ENCODE data around the gene OSBPL6.
"Not testable (repeated sequence)": the region's sequence is repeated elsewhere in the genome, so short reads cannot be mapped to it uniquely, and the experiment has no call there.

The OSBPL6 gene

DNA sequence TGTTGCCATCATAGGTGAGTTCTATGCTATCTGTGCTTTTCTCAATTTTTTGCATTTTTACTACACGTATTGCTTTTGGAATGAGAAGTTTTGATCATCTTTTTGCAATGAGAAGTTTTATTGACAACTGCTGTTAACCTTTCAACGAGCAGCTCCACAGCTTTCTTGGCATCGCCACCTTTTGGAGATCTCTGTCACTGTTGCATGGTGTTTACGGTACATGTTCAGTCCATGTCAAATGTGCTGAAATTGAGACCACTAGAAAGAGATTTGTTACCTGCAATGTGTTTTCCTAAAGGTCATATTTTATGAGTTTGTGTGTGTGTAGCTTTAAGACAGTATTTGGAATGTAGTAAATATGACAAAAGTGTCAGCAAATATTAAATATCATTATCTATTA is 120.8 kb downstream of the OSBPL6 start:
- no peak for DNase-seq

DNA sequence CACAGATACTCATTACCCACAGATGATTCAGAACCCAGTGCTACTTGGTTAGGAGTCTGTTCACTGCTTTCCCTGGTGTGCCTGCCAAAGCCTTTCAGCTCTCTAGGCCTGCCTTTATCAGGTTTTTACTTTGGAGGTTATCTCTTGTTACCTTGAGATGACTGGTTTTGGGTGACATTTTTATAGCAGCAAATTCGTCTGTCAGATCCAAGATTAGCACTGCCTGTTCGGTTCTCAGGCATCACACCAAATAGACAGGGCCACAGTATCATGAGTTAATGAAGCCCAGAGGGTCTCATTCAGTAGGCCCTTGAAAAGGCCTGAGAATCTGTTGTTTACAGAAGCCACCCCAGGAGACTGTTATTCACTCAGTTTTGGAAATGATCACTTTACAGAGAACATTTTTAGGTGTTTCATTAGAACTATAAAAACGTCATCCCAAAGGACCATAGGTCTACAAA is 121.2 kb downstream of the OSBPL6 start:
- DNase-seq, result no peak

DNA sequence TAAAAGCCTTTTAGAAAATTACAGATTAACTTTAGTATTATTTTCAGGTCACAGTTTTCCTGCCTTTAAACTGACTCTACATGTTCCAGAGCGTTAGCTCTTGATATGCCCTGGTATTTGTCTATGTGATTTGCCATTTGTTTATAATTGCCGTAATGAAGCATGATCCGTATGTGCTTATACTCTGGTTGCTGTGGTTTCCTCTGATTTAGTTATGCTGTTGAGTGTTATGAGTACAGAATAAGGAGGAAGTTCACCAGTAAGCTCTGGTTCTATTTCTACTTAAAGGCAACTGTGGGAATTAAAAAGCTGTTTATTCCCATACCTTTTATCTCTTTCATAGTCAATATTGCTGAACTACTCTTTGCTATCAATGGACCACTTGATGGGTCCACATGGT is 123.5 kb downstream of the OSBPL6 start:
- DNase-seq, result no peak

DNA sequence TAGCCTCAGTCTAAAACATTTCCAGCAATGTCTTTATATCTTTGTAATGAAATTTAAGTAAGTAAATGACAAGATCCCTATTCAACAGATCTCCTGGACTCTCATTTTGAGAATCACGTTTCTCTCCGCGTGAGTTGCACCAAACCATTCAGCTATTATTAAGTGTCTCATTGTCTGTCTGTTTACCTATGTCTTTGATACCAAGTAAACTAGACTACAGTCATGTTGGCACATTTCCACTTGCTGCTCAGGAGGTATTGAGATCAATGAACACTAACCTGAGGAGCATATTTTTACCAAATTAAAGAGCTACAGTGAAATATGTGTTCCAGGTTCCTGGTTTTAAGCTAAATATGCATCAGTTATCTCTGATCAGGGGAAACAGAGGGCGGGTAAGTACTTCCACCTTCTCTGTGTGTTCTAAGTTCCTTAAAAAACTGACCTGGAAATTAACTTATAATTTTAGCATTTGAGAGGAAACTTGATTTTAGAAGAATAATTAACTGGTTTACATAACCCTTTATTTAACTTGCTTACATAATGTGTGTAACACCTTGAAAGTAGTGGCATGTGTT is 125.8 kb downstream of the OSBPL6 start:
- no peak for DNase-seq

DNA sequence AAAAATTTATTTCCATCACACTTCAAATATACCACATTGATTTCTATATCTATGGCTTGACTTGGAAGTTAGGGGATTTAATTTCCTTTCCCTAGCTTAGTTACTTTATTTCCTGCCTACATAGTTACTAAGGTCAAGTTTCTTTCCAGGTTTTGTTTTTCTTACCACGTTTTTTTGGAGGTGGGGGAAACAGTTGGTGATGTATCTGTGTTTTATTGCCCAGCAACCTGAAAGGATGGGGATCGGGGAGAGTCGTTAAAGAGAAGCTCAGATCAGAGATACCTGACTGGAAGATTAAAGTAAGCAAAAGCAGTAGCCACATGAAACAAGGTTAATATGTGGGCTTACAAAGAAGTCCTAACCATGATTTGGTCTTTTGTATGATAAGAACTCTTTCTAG is 127.8 kb downstream of the OSBPL6 start:
- no peak for DNase-seq

DNA sequence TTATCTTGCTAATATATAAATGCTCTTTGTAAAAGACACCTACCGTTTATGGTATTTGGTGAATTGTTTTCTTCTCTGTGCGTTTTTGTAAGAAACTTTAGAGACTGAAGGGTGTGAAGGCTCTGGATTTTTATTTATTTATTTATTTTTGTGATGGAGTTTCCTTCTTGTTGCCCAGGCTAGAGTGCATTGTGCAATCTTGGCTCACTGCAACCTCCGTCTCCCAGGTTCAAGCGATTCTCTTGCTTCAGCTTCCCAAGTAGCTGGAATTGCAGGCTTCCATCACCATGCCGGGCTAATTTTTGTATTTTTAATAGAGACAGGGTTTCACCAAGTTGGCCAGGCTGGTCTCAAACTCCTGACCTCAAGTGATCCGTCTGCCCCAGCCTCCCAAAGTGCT is 129.0 kb downstream of the OSBPL6 start:
- DNase-seq, result not testable (repeated sequence)

DNA sequence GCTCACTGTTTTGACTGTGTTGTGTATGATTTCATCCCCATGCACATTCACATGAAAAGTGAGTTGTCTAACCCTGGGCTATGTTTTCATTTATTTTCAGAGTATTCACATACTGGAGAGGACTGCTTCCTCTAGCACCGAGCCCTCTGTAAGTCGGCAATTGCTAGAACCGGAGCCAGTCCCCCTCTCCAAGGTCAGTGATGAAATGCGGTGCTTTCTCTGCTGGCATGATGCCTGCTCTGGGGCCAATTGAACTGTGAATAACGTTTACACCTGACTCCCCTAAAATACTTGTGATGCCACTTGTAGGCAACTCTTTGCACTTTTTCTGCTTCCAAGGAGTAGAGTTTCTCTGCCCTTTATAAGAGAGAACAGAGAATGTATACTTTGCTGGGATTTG is 129.8 kb downstream of the OSBPL6 start:
- no peak for DNase-seq

DNA sequence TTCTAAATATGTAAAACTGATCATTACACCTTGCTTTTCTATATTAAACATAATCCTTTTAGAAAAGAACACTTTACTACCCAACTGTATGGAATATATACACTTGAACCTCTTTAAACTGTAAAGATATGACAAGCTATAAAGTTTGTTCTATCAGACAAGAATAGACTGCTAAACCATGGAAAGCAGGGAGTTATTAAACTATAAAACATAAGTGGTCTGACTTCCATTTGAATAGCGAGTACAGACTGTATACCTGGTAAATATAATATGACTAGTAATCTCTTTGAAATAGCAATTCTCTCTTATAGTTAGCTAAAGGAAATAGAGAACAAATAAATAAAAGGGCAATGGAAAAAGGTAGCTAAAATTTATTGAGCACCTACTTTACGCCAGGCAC is 131.0 kb downstream of the OSBPL6 start:
- no peak for DNase-seq

DNA sequence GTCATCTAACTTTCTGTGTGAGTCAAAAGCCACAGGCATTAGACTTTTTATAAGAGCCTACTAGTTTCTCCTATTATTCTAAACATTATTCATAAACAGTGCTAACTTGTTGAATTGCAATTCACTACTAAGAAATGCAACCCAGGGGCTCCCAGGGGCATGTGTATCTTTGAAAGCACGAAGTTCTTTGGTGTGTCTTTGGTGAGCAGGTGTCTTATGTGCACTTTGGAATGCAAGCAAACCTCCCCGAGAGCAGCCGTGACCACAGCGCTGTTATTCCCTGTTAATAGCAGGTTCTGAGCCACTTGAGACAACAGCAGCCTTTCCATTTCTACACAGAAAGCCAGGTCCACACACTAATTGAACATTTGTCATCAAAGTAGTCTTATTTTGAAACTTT is 133.2 kb downstream of the OSBPL6 start:
- no peak for DNase-seq

DNA sequence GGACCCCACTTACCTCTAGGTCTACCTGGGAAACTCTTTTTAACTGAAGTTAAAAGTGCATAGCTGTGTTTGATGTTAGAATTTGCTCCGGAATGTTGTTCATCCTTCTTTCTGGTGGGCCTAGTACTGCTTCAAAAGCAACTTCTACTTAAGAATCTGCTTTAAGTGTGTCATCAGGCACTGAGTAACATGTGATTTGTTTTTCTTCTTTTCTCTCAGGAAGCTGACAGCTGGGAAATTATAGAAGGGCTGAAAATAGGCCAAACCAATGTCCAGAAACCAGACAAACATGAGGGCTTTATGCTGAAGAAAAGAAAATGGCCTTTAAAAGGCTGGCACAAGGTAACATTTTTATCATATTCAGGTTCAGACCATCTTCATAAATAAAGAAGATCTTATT is 133.7 kb downstream of the OSBPL6 start:
- DNase-seq, result no peak

DNA sequence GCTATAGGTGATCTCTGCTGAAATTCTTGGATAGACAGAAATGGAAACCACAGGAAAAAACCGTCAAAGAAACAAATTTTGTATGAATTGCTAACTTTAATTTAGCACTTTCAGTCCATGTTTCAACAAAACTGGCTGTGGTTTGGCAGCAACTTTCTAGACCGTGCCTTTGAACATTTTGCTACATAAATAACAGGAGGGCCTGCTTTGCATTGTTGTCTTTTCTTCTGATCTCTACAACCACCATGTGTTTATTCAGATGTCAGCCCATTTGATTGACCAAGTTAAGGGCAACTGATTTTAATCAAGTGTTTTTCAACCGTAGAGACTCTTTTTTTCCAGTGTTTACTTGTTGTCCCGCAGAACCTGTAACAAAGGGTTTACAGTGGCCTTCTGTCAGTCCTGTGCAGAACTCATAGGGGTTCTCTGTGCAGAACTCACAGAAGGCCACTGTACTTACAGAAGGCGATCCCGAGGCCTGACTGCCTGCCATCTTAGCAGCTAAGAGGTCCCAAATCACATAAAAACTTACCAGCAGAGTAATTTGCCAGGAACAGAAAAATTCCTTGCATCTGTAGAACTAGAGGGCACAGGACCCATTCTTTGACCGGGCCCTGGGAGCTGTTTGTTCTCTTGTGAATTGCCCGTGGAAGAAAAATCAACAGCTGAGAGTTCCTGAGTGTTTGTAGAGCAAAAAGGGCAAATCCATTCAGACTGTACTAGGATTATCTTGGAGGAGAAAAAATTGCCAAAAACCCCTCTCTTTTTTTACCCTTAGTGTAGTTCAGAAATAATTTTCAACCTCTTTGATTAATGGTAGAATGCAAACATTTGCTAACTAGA is 136.1 kb downstream of the OSBPL6 start:
- no peak for DNase-seq

DNA sequence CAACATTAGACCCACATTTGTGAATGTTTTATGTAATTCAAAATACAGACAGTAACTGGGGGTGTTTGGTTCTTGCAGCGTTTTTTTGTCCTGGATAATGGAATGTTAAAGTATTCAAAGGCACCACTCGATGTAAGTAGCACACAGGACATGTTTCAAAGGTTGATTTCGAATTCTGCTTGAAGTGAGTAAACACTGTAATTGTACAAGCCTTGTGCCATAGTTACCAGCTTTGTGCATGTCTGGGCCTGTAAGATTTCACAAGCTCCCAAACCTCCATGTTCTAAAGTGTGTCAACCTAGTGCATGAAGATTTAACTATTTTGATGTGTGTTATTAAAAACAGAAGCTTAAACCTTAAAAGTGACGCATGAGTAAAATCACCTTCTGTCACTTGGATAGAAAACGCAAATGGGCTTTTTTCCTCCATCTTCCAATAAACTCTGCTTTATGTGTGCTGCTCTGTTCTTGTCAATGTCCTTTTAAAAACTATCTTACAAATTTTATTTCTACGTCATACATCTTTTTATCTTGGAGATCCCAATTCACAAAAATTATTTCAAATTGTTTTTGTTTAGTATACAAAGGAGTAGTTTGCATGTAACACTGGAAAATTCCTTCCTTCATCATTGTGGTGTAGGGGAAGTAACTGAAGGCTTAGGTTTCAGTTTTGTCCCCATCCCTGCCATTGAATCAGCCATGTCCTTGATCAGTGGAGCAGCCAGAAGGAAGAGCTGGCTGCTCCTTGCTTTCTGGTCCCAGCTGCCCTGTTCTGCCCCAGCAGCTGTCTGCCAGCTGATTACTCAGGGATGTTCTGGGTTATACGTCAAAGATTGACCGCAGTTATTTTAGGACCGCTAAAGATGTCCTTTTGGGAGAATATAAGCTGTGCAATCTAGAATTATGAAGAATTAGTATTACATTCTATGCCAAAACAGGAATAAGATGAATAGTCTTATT is 137.4 kb downstream of the OSBPL6 start:
- DNase-seq, result no peak

DNA sequence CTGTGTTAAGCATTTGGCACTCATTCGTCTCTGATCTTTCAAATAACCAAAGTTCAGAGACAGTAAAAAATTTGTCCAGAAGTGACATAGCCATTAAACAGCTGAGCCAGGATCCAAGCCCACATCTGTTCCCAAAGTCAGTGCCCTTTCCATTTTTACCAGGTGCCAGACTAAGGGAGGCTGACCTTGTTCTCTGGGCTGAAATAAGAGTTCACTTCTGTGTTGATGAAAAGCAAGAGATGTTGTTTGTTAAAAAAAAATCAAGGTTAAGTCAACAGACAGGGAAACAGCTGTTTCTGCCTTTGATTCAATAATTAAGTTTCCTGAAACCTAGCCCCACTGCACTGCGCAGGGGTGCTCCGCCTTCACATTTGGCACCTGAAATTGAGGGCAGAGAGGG is 139.5 kb downstream of the OSBPL6 start:
- no peak for DNase-seq

DNA sequence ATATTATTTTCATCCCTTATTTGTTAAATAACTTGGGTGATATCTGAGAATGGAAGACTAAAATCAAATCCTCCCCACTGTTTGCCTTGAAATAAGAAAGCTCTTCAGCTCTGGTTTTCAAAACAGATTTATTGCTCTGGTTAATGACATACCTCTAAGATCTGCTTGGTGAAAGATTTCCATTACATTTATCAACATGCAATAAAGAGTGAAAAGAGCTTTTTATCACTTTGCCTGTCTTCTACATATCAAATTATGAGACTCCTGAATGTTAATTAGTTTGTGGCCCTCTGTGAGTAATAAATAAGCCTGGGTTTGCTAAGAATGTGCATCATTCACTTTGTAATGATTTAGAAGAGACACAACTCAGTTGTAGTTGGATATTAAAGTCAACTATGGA is 140.9 kb downstream of the OSBPL6 start:
- no peak for DNase-seq

DNA sequence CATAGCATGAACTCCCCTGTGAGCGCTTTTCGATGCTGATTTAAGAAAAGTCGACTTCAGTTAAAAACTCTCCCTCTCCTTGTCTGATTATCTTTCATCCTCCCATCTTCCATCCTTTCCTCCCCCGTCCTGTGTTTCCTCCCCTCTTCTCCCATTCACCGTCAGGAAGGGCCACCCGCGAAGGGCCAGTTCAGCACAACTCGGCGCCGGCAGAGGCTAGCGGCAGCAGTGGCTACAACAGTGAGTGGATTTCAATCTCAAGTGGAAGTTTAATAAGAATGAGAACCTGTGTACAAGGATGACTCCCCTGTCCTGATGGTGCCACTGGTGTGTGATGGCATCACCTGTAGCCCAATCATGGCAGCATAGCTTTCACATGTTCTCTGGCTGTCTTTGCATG is 149.8 kb downstream of the OSBPL6 start:
- no peak for DNase-seq

DNA sequence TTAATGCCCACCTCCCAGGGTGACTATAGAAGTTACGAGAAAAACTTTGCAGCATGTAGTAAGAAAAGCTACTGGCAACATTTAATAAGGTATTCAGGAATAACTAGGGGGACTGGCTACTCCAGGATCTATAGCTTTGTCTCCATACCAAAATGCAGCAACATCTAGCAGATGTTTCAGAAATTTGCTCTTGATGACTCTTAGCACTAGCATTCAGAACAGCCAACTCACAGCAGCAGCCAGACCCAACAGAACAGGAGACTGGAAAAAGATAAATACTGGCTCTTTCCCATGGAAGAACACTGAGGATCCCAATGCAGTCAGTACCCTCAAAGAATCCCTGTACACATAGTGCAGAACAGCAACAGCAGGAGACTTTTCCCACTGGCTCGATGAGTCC is 151.6 kb downstream of the OSBPL6 start:
- no peak for DNase-seq

DNA sequence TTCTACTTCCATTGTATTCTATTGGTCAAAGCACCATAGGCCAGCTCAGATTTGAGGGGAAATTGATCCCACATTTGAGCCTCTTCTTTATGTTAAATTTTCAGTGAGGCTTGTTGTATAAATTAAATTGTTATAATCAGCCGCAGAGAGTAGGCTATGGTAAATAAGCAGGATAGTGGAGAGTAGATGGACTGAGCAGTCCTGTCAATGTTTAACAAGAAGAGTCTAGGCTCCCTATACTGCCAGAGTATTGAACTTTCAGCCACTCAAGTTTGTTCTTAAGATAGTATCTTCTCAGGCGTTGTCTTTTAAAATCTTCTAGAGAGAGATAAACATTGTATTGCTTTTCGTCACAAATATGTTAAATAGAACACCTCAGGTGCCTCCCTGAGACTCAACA is 155.7 kb downstream of the OSBPL6 start:
- no peak for DNase-seq

DNA sequence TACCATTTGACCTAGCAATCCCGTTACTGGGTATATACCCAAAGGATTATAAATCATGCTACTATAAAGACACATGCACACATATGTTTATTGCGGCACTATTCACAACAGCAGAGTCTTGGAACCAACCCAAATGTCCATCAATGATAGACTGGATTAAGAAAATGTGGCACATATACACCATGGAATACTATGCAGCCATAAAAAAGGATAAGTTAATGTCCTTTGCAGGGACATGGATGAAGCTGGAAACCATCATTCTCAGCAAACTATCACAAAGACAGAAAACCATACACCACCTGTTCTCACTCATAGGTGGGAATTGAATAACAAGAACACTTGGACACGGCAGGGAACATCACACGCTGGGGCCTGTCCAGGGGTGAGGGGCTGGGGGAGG is 163.4 kb downstream of the OSBPL6 start:
- DNase-seq, result not testable (repeated sequence)

DNA sequence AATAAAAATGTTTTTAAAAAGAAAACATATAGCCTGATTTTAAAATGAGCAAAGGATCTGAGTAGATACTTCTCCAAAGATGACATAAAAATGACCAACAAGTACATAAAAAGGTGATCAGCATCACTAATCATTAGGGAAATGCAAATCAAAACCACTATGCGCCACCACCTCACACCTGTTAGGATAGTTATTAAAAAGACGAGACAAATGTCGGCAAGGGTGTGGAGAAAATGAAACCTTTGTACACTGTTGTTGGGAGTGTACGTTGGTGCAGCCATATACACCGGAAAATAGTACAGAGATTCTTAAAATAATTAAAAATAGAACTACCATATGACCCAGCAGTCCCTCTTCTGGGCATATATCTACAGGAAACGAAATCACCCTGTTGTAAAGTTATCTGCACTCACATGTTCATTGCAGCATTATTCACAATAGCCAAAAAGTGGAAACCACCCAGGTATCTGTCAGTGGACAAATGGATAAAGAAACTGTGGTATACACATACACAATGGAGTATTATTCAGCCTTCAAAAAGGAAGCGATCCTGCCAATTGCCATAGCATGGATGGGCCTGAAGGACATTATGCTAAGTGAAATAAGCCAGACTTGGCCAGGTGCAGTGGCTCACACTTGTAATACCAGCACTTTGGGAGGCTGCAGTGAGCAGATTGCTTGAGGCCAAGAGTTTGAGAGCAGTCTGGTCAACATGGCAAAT is 165.0 kb downstream of the OSBPL6 start:
- no peak for DNase-seq

DNA sequence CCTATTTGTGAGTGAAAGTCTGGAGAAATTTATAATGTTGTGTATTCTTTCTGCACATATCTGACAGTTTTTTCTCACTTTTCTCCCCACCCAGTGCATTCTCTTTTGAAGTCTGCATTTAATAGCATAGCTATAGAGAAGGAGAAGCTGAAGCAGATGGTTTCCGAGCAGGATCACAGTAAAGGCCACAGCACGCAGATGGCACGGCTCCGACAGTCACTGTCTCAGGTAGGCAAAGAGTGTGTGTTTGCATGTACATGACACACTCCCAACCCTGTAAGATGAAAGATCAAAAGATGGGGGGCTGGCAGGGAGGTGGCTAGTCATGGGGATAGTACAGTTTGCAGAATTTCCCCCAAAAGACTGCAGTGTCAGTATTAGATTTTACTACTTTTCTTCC is 167.3 kb downstream of the OSBPL6 start:
- no peak for DNase-seq

DNA sequence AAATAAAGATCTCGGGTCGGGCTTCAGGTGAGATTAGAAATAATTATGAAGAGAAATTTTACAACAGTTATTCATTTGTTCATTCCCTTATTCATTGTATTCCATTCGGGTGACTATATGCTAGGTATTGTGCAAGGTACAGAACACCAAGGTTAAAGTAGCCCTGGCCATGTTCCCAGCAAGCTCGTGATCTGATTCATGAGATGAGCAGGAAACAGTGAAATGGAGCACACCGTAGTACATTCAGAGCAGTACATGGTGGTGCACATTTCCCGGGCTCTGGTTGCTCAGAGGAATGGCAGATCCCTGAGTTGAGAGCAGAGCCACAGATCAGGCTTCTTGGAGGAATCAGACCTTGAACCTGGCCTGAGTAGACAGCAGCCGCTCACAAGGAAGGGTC is 168.9 kb downstream of the OSBPL6 start:
- no peak for DNase-seq

DNA sequence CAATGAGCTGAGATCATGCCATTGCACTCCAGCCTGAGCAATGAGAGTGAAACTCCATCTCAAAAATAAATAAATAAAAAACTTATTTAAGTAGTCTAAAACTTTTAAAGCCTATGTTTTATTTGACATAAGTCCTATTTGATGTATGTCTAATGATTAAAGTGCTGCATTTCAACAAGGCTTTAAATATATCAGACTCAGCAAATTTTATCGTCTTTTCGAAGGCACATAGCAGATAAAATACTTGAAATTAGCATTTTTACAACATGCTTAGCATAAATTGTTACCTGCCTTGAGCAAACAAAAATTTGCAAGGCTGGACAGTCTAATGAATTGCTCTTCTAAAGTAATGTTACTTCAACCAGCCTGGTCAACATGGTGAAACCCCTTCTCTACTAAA is 170.8 kb downstream of the OSBPL6 start:
- DNase-seq, result no peak

DNA sequence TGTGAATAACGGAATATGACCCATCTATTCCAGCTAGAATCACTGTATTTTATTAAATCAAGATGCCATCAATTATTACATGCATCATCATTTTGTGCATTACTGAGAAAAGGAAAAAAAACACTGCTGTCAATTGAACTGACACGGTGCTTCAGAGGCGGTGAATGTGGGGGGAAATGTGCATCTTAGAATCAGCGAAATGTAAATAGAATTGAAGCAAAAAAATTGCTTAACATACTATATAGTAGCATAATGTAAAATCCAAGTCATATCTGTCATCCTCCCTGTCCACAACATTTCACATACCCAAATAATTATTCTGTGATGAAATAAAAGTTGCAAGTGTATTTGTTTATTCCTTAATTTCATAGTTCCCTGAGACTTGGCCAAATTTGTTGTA is 172.1 kb downstream of the OSBPL6 start:
- DNase-seq, result no peak
